ENCODE data around the gene ATG4B.
"Not testable (repeated sequence)": the region's sequence is repeated elsewhere in the genome, so short reads cannot be mapped to it uniquely, and the experiment has no call there.

The ATG4B gene
- 57.4 to 73.0 (median 61.4) reads per million in 3 donors for total RNA-seq

GRCh38 chr2:241637018-241637794 is at the start of gene ATG4B, which contains the start of gene THAP4:
Gene ATG4B (plus strand): TSS chr2:241637693. CDS start chr2:241637715, 22 bp downstream.
Gene THAP4 (minus strand): TSS chr2:241637158. CDS start chr2:241637017, 141 bp downstream.
- peak within 1 kb of the TSS; percentile 96 for H3K27ac ChIP-seq (ENCODE audit: insufficient read depth, low read length, poor library complexity, severe bottlenecking)
- no peaks in the 10 kb centered on the region for H3K9me3 ChIP-seq (ENCODE audit: control insufficient read depth, low read length)
- peaks cover 14% of the 10 kb centered on the region for H3K36me3 ChIP-seq (ENCODE audit: control insufficient read depth, insufficient read depth, low read length)
- peaks cover 21% of the 10 kb centered on the region for H3K4me1 ChIP-seq (ENCODE audit: control insufficient read depth, insufficient read depth, low read length, poor library complexity, severe bottlenecking)
- DNase-seq, result peak; percentile 55 to 65 (median 60)
- peak within 1 kb of the TSS; percentile 100 for H3K4me3 ChIP-seq (ENCODE audit: insufficient read depth, low read depth, low read length, poor library complexity, severe bottlenecking)
- no peaks in the 10 kb centered on the region for H3K27me3 ChIP-seq (replicated peaks; ENCODE audit: control insufficient read depth, insufficient read depth, low read length, poor library complexity, severe bottlenecking)

DNA sequence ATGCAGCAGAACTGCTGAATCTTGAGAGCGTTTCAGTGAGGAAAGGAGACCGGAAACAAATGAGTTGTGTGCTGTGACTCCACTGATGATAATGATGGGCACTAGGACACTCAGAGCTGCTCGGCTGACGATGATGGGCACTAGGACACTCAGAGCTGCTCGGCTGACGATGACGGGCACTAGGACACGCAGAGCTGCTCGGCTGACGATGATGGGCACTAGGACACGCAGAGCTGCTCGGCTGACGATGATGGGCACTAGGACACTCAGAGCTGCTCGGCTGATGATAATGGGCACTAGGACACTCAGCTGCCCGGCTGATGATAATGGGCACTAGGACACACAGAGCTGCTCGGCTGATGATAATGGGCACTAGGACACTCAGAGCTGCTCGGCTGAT is 47.6 kb upstream of the ATG4B start:
- H3K9me3 ChIP-seq (ENCODE audit: control insufficient read depth, low read length); H3K27ac ChIP-seq (ENCODE audit: insufficient read depth, low read length, poor library complexity, severe bottlenecking); DNase-seq; H3K27me3 ChIP-seq (replicated peaks; ENCODE audit: control insufficient read depth, insufficient read depth, low read length, poor library complexity, severe bottlenecking); H3K4me3 ChIP-seq (ENCODE audit: insufficient read depth, low read depth, low read length, poor library complexity, severe bottlenecking); H3K4me1 ChIP-seq (ENCODE audit: control insufficient read depth, insufficient read depth, low read length, poor library complexity, severe bottlenecking): not testable (repeated sequence)
- peaks cover 16% of the 10 kb centered on the region for H3K36me3 ChIP-seq (ENCODE audit: control insufficient read depth, insufficient read depth, low read length)

DNA sequence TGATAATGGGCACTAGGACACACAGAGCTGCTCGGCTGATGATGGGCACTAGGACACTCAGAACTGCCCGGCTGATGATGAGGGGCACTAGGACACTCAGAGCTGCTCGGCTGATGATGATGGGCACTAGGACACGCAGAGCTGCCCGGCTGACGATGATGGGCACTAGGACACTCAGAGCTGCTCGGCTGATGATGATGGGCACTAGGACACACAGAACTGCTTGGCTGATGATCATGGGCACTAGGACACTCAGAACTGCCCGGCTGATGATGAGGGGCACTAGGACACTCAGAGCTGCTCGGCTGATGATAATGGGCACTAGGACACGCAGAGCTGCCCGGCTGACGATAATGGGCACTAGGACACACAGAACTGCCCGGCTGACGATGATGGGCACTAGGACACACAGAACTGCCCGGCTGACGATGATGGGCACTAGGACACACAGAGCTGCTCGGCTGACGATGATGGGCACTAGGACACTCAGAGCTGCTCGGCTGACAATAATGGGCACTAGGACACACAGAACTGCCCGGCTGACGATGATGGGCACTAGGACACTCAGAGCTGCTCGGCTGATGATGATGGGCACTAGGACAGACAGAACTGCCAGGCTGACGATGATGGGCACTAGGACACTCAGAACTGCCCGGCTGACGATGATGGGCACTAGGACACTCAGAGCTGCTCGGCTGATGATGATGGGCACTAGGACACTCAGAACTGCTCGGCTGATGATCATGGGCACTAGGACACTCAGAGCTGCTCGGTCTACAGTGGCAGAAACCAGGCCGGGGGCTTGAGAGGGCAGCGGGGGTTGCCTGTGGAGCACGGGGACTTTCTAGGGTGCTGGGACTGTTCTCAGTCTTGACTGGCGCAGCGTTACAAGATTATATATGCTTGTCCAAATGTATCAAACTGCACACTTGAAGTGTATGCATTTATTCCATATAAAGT is 46.7 kb upstream of the ATG4B start:
- peaks cover 16% of the 10 kb centered on the region for H3K36me3 ChIP-seq (ENCODE audit: control insufficient read depth, insufficient read depth, low read length)
- H3K4me1 ChIP-seq (ENCODE audit: control insufficient read depth, insufficient read depth, low read length, poor library complexity, severe bottlenecking), result not testable (repeated sequence)

GRCh38 chr2:241592126-241592845 is 45.2 kb upstream of the ATG4B start:
- Histone ChIP-seq H3K36me3 (ENCODE audit: control insufficient read depth, insufficient read depth, low read length) (peaks cover 12% of the 10 kb centered on the region), H3K4me3 (ENCODE audit: insufficient read depth, low read depth, low read length, poor library complexity, severe bottlenecking) (no peak overlapping the region), H3K9me3 (ENCODE audit: control insufficient read depth, low read length) (peaks cover 1% of the 10 kb centered on the region), H3K27ac (ENCODE audit: insufficient read depth, low read length, poor library complexity, severe bottlenecking) (no peak overlapping the region), H3K27me3 (replicated peaks; ENCODE audit: control insufficient read depth, insufficient read depth, low read length, poor library complexity, severe bottlenecking) (no peaks in the 10 kb centered on the region), H3K4me1 (ENCODE audit: control insufficient read depth, insufficient read depth, low read length, poor library complexity, severe bottlenecking) (no peaks in the 10 kb centered on the region)
- DNase-seq, result no peak

More for the DNA sequence above, 46.7 kb upstream of the ATG4B start:
- H3K27ac ChIP-seq (ENCODE audit: insufficient read depth, low read length, poor library complexity, severe bottlenecking); H3K9me3 ChIP-seq (ENCODE audit: control insufficient read depth, low read length); H3K27me3 ChIP-seq (replicated peaks; ENCODE audit: control insufficient read depth, insufficient read depth, low read length, poor library complexity, severe bottlenecking); H3K4me3 ChIP-seq (ENCODE audit: insufficient read depth, low read depth, low read length, poor library complexity, severe bottlenecking); DNase-seq: not testable (repeated sequence)

DNA sequence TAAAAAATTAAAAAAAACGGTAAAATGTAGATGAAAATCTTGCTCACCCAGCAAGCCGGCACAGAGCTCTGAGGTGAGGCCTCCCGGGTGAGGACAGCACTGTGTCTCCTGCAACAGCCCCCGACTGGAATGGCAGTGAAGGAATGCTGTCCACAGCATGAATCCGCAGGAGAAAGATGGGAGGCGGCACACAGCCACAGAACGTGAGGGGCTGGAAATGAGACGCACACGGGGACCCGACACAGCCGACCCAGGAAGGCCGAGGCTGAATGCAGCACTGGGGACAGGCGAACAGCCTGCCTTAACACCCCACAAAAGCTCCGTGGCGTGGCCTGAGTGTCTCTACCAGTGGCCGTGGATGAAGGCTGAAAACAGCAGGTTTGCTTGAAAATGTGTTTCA is 44.2 kb upstream of the ATG4B start:
- Histone ChIP-seq H3K4me3 (ENCODE audit: insufficient read depth, low read depth, low read length, poor library complexity, severe bottlenecking) (no peak overlapping the region), H3K4me1 (ENCODE audit: control insufficient read depth, insufficient read depth, low read length, poor library complexity, severe bottlenecking) (no peaks in the 10 kb centered on the region), H3K36me3 (ENCODE audit: control insufficient read depth, insufficient read depth, low read length) (peaks cover 12% of the 10 kb centered on the region), H3K27ac (ENCODE audit: insufficient read depth, low read length, poor library complexity, severe bottlenecking) (no peak overlapping the region), H3K9me3 (ENCODE audit: control insufficient read depth, low read length) (no peaks in the 10 kb centered on the region), H3K27me3 (replicated peaks; ENCODE audit: control insufficient read depth, insufficient read depth, low read length, poor library complexity, severe bottlenecking) (no peaks in the 10 kb centered on the region)
- no peak for DNase-seq

GRCh38 chr2:241595600-241596140 is 41.8 kb upstream of the ATG4B start:
- Histone ChIP-seq H3K4me3 (ENCODE audit: insufficient read depth, low read depth, low read length, poor library complexity, severe bottlenecking) (no peak overlapping the region), H3K4me1 (ENCODE audit: control insufficient read depth, insufficient read depth, low read length, poor library complexity, severe bottlenecking) (no peaks in the 10 kb centered on the region), H3K9me3 (ENCODE audit: control insufficient read depth, low read length) (no peaks in the 10 kb centered on the region), H3K27ac (ENCODE audit: insufficient read depth, low read length, poor library complexity, severe bottlenecking) (no peak overlapping the region), H3K27me3 (replicated peaks; ENCODE audit: control insufficient read depth, insufficient read depth, low read length, poor library complexity, severe bottlenecking) (no peaks in the 10 kb centered on the region), H3K36me3 (ENCODE audit: control insufficient read depth, insufficient read depth, low read length) (peaks cover 12% of the 10 kb centered on the region)
- DNase-seq, result no peak

DNA sequence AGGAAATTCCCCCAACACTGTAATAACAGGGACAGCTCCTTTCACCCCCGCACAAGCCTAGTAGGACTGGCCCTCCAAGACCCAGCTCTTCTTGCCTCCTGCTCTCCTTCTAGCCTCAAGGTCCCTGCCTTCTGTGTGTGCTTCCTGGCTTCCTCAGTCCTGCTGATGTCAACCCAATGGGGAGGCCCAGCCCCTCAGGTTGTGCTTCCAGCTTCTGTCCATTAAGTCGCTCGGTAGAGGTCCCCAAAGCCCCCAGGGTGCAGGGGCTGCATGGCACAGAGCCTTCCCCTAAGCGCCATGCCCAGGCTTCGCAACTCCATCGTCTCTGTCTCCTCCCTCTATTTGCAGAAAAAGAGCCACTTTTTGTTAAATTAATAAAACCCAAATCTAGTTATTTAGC is 39.9 kb upstream of the ATG4B start:
- Histone ChIP-seq H3K27me3 (replicated peaks; ENCODE audit: control insufficient read depth, insufficient read depth, low read length, poor library complexity, severe bottlenecking) (no peaks in the 10 kb centered on the region), H3K36me3 (ENCODE audit: control insufficient read depth, insufficient read depth, low read length) (peaks cover 26% of the 10 kb centered on the region)

GRCh38 chr2:241598061-241598460 is 39.4 kb upstream of the ATG4B start:
- Histone ChIP-seq H3K9me3 (ENCODE audit: control insufficient read depth, low read length) (no peaks in the 10 kb centered on the region), H3K27me3 (replicated peaks; ENCODE audit: control insufficient read depth, insufficient read depth, low read length, poor library complexity, severe bottlenecking) (no peaks in the 10 kb centered on the region), H3K27ac (ENCODE audit: insufficient read depth, low read length, poor library complexity, severe bottlenecking) (no peak overlapping the region), H3K4me1 (ENCODE audit: control insufficient read depth, insufficient read depth, low read length, poor library complexity, severe bottlenecking) (no peaks in the 10 kb centered on the region), H3K4me3 (ENCODE audit: insufficient read depth, low read depth, low read length, poor library complexity, severe bottlenecking) (no peak overlapping the region), H3K36me3 (ENCODE audit: control insufficient read depth, insufficient read depth, low read length) (peaks cover 31% of the 10 kb centered on the region)
- no peak for DNase-seq

More for the DNA sequence above, 39.9 kb upstream of the ATG4B start:
- H3K9me3 ChIP-seq (ENCODE audit: control insufficient read depth, low read length), result no peaks in the 10 kb centered on the region
- DNase-seq, result no peak
- no peaks in the 10 kb centered on the region for H3K4me1 ChIP-seq (ENCODE audit: control insufficient read depth, insufficient read depth, low read length, poor library complexity, severe bottlenecking)
- no peak overlapping the region for H3K4me3 ChIP-seq (ENCODE audit: insufficient read depth, low read depth, low read length, poor library complexity, severe bottlenecking)
- no peak overlapping the region for H3K27ac ChIP-seq (ENCODE audit: insufficient read depth, low read length, poor library complexity, severe bottlenecking)

GRCh38 chr2:241598487-241598886 is 39.0 kb upstream of the ATG4B start:
- H3K9me3 ChIP-seq (ENCODE audit: control insufficient read depth, low read length), result no peaks in the 10 kb centered on the region
- no peak overlapping the region for H3K4me3 ChIP-seq (ENCODE audit: insufficient read depth, low read depth, low read length, poor library complexity, severe bottlenecking)
- H3K36me3 ChIP-seq (ENCODE audit: control insufficient read depth, insufficient read depth, low read length), result peaks cover 33% of the 10 kb centered on the region
- DNase-seq, result no peak
- H3K27me3 ChIP-seq (replicated peaks; ENCODE audit: control insufficient read depth, insufficient read depth, low read length, poor library complexity, severe bottlenecking), result no peaks in the 10 kb centered on the region
- no peak overlapping the region for H3K27ac ChIP-seq (ENCODE audit: insufficient read depth, low read length, poor library complexity, severe bottlenecking)
- no peaks in the 10 kb centered on the region for H3K4me1 ChIP-seq (ENCODE audit: control insufficient read depth, insufficient read depth, low read length, poor library complexity, severe bottlenecking)
